Right renal pelvis (tissue), 4 donors: ENCODE results near the gene TAF13. TPM values are rescaled to one million over a fixed set of nuclear protein-coding genes. Genes with fewer than 3 reads are reported as not detected.
"Not testable (repeated sequence)": the region's sequence is repeated elsewhere in the genome, so short reads cannot be mapped to it uniquely, and the experiment has no call there.

ENCODE experiments used
- DNase-seq, 4 donors: peaks; one replicate each; pipeline ENCODE4 v3.0.0-alpha.2; 2013; ENCODE audit warnings: low read depth in 4 of 4, low spot score in 3 of 4, missing footprints in 1 of 4
- polyA plus RNA-seq, 4 donors: library from polyadenylated mRNA; unstranded; fragments of 120-200 nt; gene quantifications; one replicate each; pipeline ENCODE4 v1.2.1, GENCODE V29; 2013; ENCODE audit not compliant: insufficient read length in 4 of 4

Gene TAF13
- polyA plus RNA-seq, 4 donors, result 42.8 to 57.2 (median 51.9) TPM

GRCh38 chr1:109094377-109094803 lies 18.6 kb upstream of the TAF13 start:
- no peak for DNase-seq

DNA sequence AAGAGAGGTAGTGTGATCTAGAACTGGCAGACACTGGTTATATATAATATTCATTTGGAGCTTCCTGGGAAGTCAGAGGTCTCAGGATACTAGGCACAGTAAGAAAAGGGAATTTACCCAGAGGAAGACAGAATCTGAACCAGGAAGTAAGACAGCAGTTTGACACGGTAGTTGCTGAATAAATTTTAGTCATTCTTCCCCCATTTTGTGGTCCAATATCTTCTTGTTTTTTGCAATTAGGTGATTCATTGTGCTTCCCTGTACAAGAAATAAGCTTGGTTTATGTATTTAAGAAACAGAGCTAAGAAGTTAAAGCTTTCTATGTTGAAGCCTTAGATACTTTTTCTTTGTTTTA lies 16.0 kb upstream of the TAF13 start:
- no peak for DNase-seq

DNA sequence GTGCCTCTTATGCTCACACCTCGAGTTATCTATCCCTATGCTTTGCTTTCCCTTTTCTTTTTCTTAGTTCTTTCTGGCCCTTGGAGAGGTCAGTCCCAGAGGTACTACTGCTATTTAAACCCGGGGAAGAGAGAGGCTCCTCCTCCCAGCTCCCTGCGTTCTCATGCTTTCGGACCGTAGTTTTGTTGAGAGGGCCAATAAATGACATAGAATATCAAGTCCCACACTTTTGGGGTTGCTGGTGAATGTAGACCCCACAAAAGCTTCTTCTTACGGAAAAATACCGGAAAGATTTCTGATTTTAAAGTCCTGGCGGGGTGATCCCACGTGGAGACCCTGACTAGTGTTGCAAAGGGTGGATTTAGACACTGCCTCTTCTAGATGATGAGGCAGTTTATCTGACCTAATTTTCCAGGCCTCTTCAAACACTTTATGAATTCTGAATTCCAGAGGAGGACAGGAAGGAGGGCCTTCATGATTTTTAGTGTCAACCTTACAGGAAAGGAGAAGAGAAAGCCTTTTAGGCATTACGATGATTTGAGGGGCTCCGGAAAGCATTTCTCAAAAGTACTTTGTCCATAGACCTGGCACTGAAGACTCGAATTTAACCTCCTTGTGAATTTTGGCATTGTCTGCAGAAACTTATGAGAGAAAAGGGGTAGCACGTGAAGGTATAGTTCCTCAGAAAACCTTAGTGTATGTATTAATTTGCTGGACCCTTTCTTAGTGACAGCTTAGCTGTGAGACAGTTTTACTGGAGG lies 15.5 kb upstream of the TAF13 start:
- DNase-seq, result no peak

DNA sequence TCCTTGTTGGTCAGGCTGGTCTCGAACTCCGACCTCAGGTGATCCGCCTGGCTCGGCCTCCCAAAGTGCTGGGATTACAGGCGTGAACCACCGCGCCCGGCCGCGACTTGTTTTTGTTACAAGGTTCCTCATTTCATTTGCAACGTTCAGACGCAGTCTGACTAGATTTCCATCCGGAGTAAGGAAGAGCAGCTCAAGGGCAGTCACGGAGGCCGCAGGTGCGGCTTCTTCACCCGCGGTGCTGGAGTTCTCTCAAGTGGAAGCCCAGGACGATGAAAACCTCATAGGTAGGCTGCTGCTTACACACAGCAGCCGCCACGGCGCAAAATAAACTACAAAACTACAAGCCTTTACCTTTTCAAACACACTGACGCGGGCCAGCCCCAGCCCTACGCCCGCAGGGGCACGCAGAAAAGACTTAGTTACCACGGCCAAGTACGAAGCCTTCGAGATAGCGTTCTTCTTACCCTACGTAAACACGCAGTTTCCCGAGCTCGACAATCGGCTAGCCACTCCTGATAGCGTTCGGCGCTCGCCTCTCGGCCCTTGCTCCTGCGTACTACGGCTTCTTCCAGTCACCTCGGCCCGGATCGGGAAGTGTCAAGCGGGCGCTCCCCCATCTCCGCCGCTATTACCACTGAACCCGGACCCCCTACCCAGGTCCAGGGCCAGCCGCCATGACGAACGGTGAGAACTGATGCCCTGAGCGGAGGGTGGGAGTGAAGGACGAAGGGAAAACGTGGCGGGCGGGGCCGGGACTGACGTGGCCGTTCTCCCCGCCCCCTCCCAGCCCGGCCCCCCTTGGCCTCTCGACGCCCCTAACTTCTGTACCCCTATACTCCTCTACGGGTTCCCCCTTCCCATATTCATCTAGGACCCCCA lies 14.6 kb upstream of the TAF13 start, which contains the start of gene TMEM167B:
Gene TMEM167B (plus strand): TSS at position 569 of the 882 bp plus-strand sequence. CDS start 109 bp downstream, at position 678.
- DNase-seq, result peak; percentile 82 to 89 (median 86)

DNA sequence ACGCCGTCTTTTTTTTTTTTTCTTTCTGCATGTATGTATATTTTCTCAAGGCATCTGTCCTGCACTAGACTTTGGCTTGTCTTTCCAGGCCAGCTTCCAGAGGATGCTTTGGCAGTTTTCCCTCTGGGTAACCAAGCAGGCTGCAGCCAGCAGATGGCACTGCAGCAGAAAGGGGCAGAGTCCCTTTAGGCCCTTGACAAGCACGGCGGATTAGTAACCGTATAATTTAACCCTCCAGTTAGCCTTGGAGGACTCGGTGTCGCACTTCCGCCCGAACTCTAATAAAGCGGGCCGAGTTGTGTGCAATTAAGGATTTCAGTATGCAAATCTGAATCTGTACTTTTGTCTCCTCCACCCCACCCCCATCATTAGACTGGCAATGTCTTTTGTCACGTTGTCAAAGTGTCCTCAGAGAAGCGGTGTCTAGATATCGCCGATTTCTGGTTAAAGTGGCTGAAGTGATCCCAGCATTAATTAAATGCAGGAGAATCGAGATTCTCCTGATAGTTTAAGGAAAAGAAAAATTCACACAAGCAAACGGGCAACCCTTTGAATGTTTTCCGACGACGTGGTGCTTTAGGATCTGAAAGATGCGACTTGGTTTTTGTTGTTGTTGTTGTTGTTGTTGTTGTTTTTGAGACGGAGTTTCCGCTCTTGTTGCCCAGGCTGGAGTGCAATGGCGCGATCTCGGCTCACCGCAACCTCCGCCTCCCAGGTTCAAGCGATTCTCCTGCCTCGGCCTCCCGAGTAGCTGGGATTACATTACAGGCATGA lies 13.6 kb upstream of the TAF13 start:
- no peak for DNase-seq

DNA sequence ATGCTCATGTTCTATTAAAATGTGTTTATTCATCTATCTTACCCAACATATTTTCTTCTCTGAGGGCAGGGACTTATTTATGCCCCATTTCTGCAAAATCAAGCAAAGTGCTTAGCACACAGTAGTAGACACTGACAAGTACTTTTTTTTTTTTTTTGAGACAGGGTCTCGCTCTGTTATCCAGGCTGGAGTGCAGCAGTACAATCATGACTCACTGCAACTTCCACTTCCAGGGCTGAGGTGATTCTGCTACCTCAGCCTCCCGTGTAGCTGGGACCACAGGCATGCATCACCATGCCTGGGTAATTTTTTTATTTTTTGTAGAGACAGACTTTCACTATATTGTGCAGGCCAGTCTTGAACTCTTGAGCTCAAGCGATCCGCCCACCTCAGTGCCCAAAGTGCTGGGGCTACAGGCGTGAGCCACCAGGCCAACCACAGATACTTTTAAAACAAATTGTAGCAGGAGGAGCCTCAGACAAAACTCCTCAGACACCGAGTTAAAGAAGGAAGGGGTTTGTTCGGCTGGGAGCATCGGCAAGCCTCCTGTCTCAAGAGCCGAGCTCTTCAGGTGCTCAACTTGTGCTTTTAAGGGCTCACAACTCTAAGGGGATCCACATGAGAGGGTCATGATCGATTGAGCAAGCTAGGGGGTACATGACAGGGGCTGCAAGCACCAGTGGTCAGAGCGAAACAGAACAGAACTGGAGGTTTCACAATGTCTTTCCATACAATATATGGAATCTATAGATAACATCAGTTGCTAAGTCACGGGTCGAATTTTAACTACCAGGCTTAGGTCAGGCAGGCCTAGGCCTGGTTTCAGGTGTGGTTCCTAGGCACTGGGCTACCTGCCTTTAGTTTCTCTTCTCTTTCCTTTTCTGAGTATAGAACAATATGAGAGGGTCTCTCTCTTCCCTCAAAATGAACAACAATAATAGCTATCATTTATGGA lies 9.0 kb upstream of the TAF13 start:
- no peak for DNase-seq

DNA sequence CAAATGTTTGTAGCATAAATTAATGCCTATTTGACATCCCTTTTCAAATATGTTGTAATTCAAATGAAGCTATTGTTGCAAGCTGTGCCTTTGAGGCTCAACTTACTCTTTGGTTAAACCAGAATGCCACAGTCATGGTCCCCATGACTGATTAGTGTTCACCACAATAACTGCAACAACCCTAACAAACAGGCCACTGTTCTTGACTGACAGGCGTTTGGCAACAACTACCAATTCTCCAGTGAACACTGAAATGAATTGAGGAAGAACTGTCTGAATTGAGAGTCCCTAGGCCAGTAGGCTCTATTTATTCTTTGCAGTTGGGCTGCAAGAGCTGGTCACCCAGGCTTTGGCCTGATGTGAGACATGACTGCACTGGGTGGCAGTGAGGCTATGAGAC lies 8.1 kb upstream of the TAF13 start:
- DNase-seq, result no peak

DNA sequence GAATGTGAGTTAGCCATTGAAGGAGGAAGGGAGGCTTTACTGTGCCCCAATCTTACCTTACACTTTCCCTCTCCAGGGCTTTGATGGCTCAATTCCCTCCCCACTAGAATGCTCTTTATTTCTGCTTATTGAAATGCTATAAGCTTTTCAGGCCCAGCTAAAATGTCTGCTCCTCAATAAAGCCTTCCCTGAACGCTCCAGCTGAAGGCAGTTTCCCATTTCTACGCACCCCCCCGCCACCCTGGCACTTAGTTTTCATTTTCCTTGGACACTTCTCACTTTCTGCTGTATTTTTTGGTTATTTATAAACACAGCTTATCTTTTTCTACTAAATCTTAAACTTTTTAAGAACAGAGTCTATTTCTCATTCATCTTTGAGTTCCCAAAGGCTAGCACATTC lies 7.7 kb upstream of the TAF13 start:
- DNase-seq, result no peak

DNA sequence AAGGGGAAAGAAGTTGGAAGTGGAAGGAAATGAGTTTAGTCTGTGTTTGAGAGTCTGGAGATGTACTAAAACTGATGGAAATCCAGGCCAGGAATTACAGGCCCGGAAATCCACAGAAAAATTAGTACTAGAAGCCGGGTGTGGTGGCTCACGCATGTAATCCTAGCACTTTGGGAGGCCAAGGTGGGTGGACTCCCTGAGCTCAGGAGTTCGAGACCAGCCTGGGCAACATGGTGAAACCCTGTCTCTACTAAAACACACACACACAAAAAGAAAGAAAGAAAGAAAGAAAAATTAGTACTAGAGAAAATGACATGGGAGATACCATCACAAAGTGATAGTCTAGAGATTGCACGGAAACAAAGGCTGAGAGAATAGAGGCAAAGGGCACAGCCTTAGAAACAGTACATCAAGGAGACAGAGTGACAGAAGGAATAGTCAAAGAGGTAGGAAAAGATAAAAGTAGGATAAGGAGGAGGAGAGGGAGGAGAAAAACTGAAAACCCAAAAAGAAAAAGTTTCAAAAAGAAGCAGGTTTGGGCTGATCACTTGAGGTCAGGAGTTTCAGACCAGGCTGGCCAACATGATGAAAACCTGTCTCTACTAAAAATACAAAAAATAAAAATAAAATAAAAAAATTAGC lies 4.8 kb upstream of the TAF13 start:
- DNase-seq, result no peak

DNA sequence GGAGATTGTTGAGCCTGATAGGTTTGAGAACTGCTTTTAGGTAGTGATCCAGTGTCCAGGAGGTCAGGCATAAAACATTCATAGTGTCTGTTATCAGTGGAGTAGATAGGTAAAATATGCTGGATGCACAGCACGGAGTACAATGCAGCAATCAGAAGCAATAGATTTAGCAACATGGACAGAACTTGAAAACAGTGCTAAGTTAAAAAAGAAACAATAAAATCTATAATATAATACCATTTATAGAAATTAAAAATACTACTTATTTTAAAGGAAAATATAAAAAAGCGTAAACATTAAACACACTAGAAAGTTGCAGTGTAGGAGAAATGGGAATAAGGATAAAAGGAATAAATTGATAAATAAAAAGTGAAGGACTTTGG lies 3.4 kb upstream of the TAF13 start:
- DNase-seq, result no peak

DNA sequence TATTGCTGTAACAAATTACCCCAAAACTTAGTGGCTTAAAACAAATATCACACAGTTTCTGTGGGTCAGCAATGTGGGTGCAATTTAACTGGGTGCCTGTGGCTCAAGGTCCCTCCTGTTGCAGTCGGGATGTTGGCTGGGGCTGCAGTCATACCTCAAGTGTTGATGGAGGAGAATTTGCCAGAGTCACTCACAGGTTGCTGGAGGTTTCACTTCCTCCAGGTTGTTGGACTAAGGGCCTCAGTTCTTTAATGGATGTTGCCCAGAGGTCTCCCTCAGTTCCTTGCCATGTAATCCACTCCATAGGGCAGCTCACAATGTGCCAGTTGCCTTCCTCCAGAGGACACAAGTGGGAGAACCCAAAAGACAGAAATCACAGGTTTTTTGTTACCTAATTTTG lies 2.5 kb upstream of the TAF13 start:
- DNase-seq, result no peak

- DNase-seq, result no peak
These were observed 6.5 kb downstream of the TAF13 start for GRCh38 chr1:109069294-109069693.

DNA sequence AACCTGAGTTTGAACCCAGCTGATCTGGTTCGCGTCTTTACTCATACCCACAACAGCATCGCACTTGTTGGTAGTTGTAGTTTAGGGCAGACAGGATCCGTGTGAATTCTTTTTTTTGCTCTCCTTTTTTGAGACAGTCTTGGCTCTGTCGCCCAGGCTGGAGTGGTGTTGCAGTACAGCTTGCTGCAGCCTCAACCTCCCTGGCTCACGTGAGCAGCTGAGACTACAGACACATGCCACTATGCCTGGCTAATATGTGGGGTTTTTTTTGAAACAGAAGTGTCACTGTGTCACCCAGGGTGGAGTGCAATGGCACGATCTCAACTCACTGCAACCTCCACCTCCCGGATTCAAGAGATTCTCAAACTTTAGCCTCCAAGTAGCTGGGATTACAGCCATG lies 7.9 kb downstream of the TAF13 start:
- DNase-seq, result no peak

DNA sequence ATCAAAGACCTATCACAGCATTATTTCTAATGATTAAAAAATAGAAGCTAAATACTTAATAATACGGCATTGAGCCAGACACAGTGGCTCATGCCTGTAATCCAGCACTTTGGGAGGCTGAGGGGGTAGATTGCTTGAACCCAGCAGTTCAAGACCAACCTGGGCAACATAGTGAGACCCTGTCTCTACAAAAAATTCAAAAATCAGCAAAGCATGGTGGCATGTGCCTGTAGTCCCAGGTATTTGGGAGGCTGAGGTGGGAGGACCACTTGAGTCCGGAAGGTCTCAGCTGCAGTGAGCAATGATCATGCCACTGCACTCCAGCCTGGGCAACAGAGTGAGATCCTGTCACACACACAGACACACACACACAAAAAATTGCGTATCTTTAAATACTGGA lies 10.7 kb downstream of the TAF13 start:
- DNase-seq, result no peak

DNA sequence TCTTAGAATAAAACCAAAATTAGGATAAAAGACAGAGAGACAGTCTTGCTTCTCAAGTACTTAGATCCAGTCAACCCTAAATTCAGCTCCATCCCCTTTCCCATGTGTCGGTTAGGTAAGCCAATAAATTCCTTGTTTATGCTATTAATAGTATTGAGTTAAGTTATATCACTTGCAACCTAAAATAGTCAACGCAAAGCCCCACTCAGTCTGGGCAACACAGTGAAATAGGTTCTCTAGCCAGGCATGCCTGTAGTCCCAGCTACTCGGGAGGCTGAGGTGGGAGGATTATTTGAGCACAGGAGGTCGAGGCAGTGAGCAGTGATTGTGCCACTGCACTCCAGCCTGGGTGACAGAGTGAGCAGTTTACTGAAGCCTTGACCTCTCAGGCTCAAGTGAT lies 14.6 kb downstream of the TAF13 start:
- DNase-seq, result no peak

DNA sequence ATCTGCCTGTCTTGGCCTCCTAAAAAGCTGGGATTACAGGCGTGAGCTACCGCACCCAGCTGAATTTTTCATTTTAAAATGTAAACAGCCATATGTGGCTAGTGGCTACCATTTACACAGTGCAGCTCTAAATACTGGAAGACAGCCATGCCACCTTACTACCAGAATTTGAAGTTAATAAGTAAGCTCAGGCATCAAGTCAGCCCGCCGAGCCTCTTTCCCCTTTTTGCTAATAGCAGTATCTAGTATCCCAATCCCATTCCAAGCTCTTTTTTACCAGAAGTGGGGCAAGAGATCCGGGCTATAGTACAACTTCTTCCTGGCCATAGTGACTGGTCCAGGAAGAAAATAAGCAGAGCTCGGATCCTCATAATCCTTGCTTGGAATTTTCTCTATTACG lies 15.1 kb downstream of the TAF13 start:
- DNase-seq, result no peak

- DNase-seq, result no peak
These were observed 16.8 kb downstream of the TAF13 start for GRCh38 chr1:109059026-109059425.

GRCh38 chr1:109056064-109056463 lies 19.7 kb downstream of the TAF13 start:
- DNase-seq, result no peak

- not testable (repeated sequence) for DNase-seq
These were observed 23.7 kb downstream of the TAF13 start for GRCh38 chr1:109052145-109052544.
